Nephron progenitor cell (in vitro differentiated cells): Measurements from ENCODE around the gene SMPD1.
A peak's percentile ranks its signal among the peaks of the same experiment; 100 is the strongest.

ENCODE experiments used
- DNase-seq: peaks from one replicate; pipeline ENCODE4 v3.0.0; 2021
- H3K27ac Mint-ChIP-seq: 2 replicates; pipeline ENCODE4 v1.8.0; 2021; ENCODE audit warnings: mild to moderate bottlenecking, moderate library complexity, mixed read lengths
- H3K27me3 Mint-ChIP-seq: 2 replicates; pipeline ENCODE4 v1.8.0; 2021; ENCODE audit warnings: mild to moderate bottlenecking, low read depth, mixed read lengths; ENCODE audit not compliant: poor library complexity
- H3K36me3 Mint-ChIP-seq: 2 replicates; pipeline ENCODE4 v1.8.0; 2021; ENCODE audit warnings: low read depth, mixed read lengths
- H3K4me1 Mint-ChIP-seq: 2 replicates; pipeline ENCODE4 v1.8.0; 2021; ENCODE audit warnings: mixed read lengths
- H3K4me3 Mint-ChIP-seq: 2 replicates; pipeline ENCODE4 v1.8.0; 2021; ENCODE audit warnings: mild to moderate bottlenecking, moderate library complexity, mixed read lengths
- H3K9me3 Mint-ChIP-seq: 2 replicates; pipeline ENCODE4 v1.8.0; 2021; ENCODE audit warnings: mild to moderate bottlenecking, moderate library complexity, mixed read lengths
- TF ChIP-seq, protein P1 (sequence below): fragments of 200-600 bp; sonication (generic); IDR thresholded peaks from 2 replicates; pipeline ENCODE4 v1.5.0; 2021; ENCODE audit warnings: antibody characterized with exemption

Gene SMPD1

DNA sequence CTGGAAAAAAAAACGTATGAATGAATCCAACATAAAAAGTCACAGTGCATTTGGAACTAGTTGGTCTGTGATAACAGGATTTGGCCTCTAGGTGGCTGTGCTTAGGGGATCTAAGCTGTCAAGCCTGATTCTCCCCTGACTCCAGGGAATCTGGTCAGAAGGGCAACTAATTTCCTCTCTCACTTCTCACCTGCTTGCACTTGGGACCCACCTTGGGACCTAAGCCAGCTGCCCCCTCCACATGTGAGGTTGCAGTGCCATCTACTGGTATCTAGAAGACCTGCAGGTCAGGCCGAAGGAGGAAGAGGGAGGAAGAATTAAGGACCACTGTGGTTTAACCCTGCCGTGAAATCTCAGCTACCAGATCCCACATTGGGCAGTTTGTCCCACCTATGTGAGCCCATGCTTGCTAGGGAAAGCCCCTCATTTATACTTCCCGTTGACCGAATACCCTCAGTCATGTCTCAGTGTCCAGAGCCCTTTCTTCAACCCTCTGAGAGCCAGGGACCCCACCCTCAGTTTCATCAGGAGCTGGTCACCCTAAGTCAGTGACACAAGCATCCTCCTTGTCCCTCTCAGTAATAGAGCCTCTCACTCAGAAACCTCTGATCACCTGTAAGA is 36.8 kb upstream of the SMPD1 start:
- Mint-ChIP-seq H3K4me1 (peaks cover 10% of the 10 kb centered on the region), H3K9me3 (no peaks in the 10 kb centered on the region), H3K27ac (no peak overlapping the region), H3K36me3 (no peaks in the 10 kb centered on the region), H3K27me3 (peaks cover 13% of the 10 kb centered on the region), H3K4me3 (no peak overlapping the region)
- DNase-seq = peak; percentile 63
- TF ChIP-seq, protein P1, sequence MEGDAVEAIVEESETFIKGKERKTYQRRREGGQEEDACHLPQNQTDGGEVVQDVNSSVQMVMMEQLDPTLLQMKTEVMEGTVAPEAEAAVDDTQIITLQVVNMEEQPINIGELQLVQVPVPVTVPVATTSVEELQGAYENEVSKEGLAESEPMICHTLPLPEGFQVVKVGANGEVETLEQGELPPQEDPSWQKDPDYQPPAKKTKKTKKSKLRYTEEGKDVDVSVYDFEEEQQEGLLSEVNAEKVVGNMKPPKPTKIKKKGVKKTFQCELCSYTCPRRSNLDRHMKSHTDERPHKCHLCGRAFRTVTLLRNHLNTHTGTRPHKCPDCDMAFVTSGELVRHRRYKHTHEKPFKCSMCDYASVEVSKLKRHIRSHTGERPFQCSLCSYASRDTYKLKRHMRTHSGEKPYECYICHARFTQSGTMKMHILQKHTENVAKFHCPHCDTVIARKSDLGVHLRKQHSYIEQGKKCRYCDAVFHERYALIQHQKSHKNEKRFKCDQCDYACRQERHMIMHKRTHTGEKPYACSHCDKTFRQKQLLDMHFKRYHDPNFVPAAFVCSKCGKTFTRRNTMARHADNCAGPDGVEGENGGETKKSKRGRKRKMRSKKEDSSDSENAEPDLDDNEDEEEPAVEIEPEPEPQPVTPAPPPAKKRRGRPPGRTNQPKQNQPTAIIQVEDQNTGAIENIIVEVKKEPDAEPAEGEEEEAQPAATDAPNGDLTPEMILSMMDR = peak; percentile 92

DNA sequence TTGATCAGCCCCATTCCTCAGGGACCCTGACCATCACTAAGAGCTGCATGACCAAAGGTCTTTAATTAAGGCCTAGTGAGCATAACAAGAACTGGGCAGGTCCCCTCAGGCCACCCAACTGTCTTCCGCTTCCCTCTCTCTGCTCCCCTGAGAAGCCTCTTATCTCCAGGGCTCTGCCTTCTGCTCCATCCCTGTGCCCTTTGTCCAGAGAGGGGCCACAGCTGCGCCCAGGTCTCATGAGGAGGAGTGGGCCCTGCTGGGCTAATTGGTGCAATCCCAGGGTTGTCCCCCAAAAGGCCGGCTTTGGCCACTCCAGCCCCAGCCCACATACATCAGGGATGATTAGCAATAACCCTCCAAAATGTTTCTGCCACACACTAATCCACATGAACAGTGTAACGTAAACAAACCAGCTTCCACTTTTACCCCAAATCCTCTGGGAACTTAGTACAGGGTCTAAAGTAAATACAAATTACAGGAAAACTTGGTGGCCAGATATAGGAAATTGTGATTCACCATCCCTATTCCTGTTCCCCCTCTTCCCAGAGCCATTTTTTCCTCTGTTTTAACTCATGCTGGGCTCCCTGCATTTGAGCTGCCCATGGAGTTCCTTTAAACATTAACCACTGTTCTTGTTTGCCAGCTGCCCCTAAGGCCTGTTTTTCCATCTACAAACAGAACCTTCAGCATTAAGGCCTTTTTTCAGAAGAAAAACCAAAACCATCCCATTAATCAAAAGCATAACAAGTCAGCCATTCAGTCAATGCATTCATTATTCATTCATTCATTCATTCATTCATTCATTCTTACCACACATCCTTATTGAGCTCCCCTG is 35.4 kb upstream of the SMPD1 start:
- TF ChIP-seq, protein P1 = no peak
- Mint-ChIP-seq H3K27me3 (peaks cover 13% of the 10 kb centered on the region), H3K36me3 (no peaks in the 10 kb centered on the region), H3K4me1 (peaks cover 10% of the 10 kb centered on the region), H3K4me3 (no peak overlapping the region), H3K9me3 (no peaks in the 10 kb centered on the region), H3K27ac (no peak overlapping the region)
- no peak for DNase-seq

DNA sequence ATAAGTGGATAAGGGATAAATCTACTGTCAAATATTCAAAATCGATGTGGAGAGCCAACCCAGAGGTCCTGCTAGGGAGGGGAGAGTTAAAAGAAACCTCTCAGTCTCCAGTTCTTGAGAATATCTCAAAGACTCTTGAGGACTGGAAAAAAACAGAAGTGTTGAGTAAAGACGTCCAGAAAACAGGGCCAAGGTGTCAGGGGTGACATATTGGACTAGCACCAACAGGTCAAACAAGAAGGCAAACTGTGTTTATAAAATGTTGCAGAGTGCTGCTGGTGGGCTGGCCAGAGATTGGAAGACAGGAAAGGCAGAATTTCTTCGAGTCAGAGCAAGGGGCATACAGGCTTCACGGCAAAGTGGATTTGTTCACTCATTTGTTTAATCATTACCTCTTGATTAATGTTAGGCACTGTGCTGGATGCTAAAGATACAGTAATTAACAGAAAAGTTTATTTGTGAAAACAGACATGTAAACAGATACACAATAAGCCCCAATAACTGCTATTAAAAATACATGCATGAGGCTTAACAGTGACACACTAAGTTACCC is 33.7 kb upstream of the SMPD1 start:
- peak overlapping the region; percentile 55 for H3K27ac Mint-ChIP-seq

DNA sequence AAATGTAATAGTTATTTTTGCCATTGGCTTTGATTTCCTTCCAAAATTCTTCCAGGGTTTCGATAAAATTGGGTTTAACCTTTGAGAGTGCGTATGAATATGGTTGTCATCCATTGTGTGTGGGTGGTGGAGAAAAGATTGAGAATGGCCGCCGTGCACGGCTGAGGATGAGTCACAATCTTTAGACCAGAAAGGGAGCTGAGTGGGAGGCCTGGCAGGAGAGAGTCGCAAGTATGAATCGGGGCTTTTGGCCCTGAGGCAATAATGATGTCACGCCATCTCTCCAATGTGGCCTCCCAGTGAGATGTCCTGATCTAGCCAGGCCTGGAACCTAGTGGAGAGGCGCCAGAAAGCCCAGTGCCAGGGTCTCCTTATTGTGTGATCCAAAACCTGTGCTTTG is 33.1 kb upstream of the SMPD1 start:
- Mint-ChIP-seq H3K4me1 (peaks cover 10% of the 10 kb centered on the region), H3K27ac (no peak overlapping the region), H3K36me3 (no peaks in the 10 kb centered on the region), H3K4me3 (no peak overlapping the region), H3K27me3 (peaks cover 9% of the 10 kb centered on the region), H3K9me3 (no peaks in the 10 kb centered on the region)
- DNase-seq = no peak
- TF ChIP-seq, protein P1 = no peak

More for the DNA sequence above, 33.7 kb upstream of the SMPD1 start:
- peaks cover 10% of the 10 kb centered on the region for H3K4me1 Mint-ChIP-seq
- no peak for DNase-seq
- peaks cover 13% of the 10 kb centered on the region for H3K27me3 Mint-ChIP-seq
- no peaks in the 10 kb centered on the region for H3K9me3 Mint-ChIP-seq
- no peak overlapping the region for H3K4me3 Mint-ChIP-seq
- no peaks in the 10 kb centered on the region for H3K36me3 Mint-ChIP-seq
- TF ChIP-seq, protein P1 = no peak

DNA sequence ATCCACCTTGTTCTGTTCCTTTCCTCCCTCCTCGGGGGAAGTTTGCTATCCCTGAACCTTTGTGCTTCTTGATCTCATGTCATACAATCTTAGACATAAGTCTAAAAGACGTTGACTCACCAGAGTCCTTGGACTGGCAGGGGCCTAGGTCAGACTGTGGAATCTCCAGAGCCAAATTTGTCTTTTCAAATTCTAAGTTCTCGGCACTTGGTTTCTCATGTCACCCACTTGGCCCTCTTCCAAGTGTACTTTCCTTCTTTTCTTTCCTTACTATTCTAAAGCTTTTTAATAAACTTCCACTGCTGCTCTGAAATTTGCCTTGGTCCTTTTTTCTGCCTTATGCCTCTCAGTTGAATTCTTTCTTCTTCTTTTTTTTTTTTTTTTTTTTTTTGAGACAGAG is 30.1 kb upstream of the SMPD1 start:
- H3K4me1 Mint-ChIP-seq = peaks cover 10% of the 10 kb centered on the region

More for the DNA sequence above, 30.1 kb upstream of the SMPD1 start:
- Mint-ChIP-seq H3K27ac (no peak overlapping the region), H3K27me3 (no peaks in the 10 kb centered on the region), H3K4me3 (no peak overlapping the region), H3K36me3 (no peaks in the 10 kb centered on the region), H3K9me3 (no peaks in the 10 kb centered on the region)
- no peak for DNase-seq
- TF ChIP-seq, protein P1 = no peak
